OCI-LY7 (cell line): Measurements from ENCODE around the gene TMEM181. TPM values are rescaled to one million over a fixed set of nuclear protein-coding genes. Genes with fewer than 3 reads are reported as not detected.

Experiments
- BruUV-seq: library from RNA; stranded (reverse); fragments of 400-500 nt; replicated peaks from 2 replicates; lab custom pipeline; 2021; lab: Mats Ljungman, UMichigan
- CTCF ChIA-PET: fragments of 300-600 bp; sonication (Branson Sonifier 250); formaldehyde crosslinking; loops from one replicate; lab custom pipeline; 2022; ENCODE audit warnings: antibody characterized with exemption; ENCODE audit not compliant: unreplicated experiment; lab: Charles Lee
- POLR2A ChIA-PET: fragments of 300-600 bp; sonication (Branson Sonifier 250); formaldehyde crosslinking; loops from one replicate; lab custom pipeline; 2022; ENCODE audit warnings: antibody characterized with exemption; lab: Charles Lee
- DNase-seq: peaks from one replicate; pipeline ENCODE4 v3.0.0-alpha.2; 2015; ENCODE audit warnings: low spot score
- H2AFZ ChIP-seq: fragments of 200-600 bp; sonication (generic), shearing (Covaris generic); 2 replicates; pipeline ENCODE4 v1.6.1; 2014; ENCODE audit warnings: mild to moderate bottlenecking, antibody characterized with exemption, low read length, moderate library complexity
- H3K27ac ChIP-seq: fragments of 200-600 bp; sonication (generic); 2 replicates; pipeline ENCODE4 v1.5.1; 2014; ENCODE audit warnings: mixed run types, low read depth, mild to moderate bottlenecking, moderate library complexity, low read length, inconsistent platforms; ENCODE audit not compliant: poor library complexity, severe bottlenecking
- H3K36me3 ChIP-seq: fragments of 200-600 bp; sonication (generic); 2 replicates; pipeline ENCODE4 v1.6.1; 2014; ENCODE audit warnings: mild to moderate bottlenecking, antibody characterized with exemption, low read length, moderate library complexity, mixed read lengths; ENCODE audit not compliant: insufficient read depth
- H3K4me1 ChIP-seq: fragments of 200-600 bp; sonication (generic); 2 replicates; pipeline ENCODE4 v1.5.1; 2014; ENCODE audit warnings: mild to moderate bottlenecking, low read length; ENCODE audit not compliant: insufficient read depth, poor library complexity, severe bottlenecking
- H3K4me2 ChIP-seq: fragments of 200-600 bp; sonication (generic); 2 replicates; pipeline ENCODE4 v1.6.1; 2014; ENCODE audit warnings: mild to moderate bottlenecking, low read length
- H3K4me3 ChIP-seq: fragments of 200-600 bp; sonication (generic); 2 replicates; pipeline ENCODE4 v1.5.1; 2014; ENCODE audit warnings: mild to moderate bottlenecking, low read depth, low read length; ENCODE audit not compliant: poor library complexity, severe bottlenecking
- H3K79me2 ChIP-seq: fragments of 200-600 bp; sonication (generic); 2 replicates; pipeline ENCODE4 v1.6.1; 2016; ENCODE audit warnings: low read depth, mild to moderate bottlenecking, low read length, moderate library complexity, mixed read lengths; ENCODE audit not compliant: insufficient read depth
- H3K9me2 ChIP-seq: fragments of 200-600 bp; sonication (generic); 2 replicates; pipeline ENCODE4 v1.6.1; 2016; ENCODE audit warnings: mild to moderate bottlenecking, low read length, mixed read lengths; ENCODE audit not compliant: insufficient read depth
- H3K9me3 ChIP-seq: fragments of 200-600 bp; sonication (generic); 2 replicates; pipeline ENCODE4 v1.6.1; 2014; ENCODE audit warnings: mild to moderate bottlenecking, mixed run types, low read length, mixed read lengths
- H4K20me1 ChIP-seq: fragments of 200-600 bp; sonication (generic); 2 replicates; pipeline ENCODE4 v1.6.1; 2014; ENCODE audit warnings: mild to moderate bottlenecking, antibody characterized with exemption, low read length, moderate library complexity, mixed read lengths; ENCODE audit not compliant: insufficient read depth
- EZH2phosphoT487 ChIP-seq: fragments of 200-600 bp; sonication (generic); IDR thresholded peaks from 2 replicates; pipeline ENCODE4 v1.6.1; 2018; ENCODE audit warnings: low read depth, borderline replicate concordance, mild to moderate bottlenecking, mixed run types, antibody characterized with exemption, low read length, moderate library complexity, mixed read lengths
- intact Hi-C: fragments of 100-400 bp; cut with micrococcal nuclease; formaldehyde crosslinking; loops from one replicate; pipeline ENCODE4 v1.10.0; 2022; ENCODE audit not compliant: unreplicated experiment
- total RNA-seq, 2 experiments: library from RNA; depleted of rRNA in 1 of 2; stranded (reverse); fragments of >200 nt in 1 of 2; shearing (Covaris generic) in 1 of 2; gene quantifications; 2 replicates each; pipeline ENCODE4 v1.2.3, GENCODE V29; 2014 to 2022
- TF ChIP-seq, protein P1 (sequence below): fragments of 200-600 bp; sonication (generic); conservative IDR thresholded peaks from 2 replicates; pipeline ENCODE4 v1.5.1; 2014; ENCODE audit warnings: mild to moderate bottlenecking, antibody characterized with exemption, low read length, moderate library complexity, mixed read lengths

TMEM181 gene
- total RNA-seq, 2 experiments from 2014 or later: 8.0 to 12.5 TPM

DNA sequence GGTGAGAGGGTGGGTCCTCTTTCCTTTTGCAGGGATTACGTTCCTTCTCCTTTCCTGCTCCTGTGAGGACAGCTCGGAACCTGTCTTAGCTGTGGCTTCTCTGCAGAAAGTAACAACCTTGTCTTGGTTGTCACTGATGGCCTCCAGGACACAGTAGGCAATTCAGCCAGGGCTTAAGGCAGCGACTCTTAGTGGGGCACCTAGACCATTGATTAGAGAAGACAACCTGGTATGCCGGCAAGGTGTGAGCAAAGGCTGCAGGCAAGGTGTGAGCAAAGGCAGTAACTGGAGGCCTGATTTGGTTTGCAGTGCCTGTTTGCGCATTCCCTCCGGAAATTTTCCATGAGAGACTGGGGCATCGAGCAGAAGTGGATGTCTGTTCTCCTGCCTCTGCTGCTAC, 47.0 kb downstream of the TMEM181 start:
- no peak for TF ChIP-seq EZH2phosphoT487
- no peak overlapping the region for H3K4me2 ChIP-seq
- BruUV-seq: no TSS peak
- intact Hi-C loops: no loop called here
- ChIA-PET POLR2A (no interaction called here), CTCF (no interaction called here)
- H4K20me1 ChIP-seq: no peaks in the 10 kb centered on the region
- H3K9me2 ChIP-seq: no peaks in the 10 kb centered on the region
- no peak overlapping the region for H2AFZ ChIP-seq
- no peaks in the 10 kb centered on the region for H3K9me3 ChIP-seq
- H3K79me2 ChIP-seq: no peaks in the 10 kb centered on the region
- no peak overlapping the region for H3K27ac ChIP-seq
- H3K4me1 ChIP-seq: no peaks in the 10 kb centered on the region
- DNase-seq: no peak
- peaks cover 58% of the 10 kb centered on the region for H3K36me3 ChIP-seq
- H3K4me3 ChIP-seq: no peak overlapping the region

DNA sequence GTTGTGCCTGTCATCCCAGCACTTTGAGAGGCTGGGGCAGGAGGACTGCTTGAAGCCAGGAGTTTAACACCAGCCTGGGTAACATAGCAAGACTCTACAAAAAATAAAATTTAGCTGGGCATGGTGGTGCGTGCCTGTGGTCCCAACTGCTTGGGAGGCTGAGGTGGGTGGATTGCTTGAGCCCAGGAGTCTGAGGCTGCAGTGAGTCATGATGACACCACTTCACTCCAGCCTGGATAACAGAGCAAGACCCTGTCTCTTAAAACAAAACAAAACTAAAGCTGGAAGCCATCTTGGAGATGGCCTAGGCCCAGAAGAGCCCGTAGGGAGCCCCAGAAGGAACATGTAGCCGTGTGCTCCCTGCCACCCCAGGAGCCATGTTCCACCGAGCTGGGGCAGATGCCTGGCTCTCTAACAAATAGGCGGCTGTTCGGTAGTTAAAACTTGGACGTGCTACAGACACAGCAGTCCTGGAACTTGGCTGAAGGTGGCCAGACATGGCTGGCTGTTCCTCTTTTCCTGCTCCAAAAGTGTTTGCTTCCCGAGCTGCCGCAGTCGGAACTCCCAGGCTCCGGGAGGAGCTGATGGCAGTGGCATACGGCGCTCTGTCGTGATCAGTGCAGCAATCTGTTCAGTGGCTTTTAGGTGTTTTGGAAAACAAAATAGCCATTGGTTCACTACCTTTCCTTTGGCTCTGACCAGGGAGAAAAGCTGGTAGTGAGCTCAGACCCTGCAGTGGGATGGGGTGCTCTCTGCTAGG, 47.7 kb downstream of the TMEM181 start:
- H2AFZ ChIP-seq: no peak overlapping the region
- POLR2A ChIA-PET: interaction anchor here (0.7 kb wide), 1 partner anchor 439 kb away, joined by 3 read pairs; the partner anchor contains the start of genes GTF2H5 and SERAC1
- intact Hi-C loops: no loop called here
- H3K79me2 ChIP-seq: no peaks in the 10 kb centered on the region
- no peak for DNase-seq
- H3K9me3 ChIP-seq: no peaks in the 10 kb centered on the region
- H3K4me3 ChIP-seq: no peak overlapping the region
- no TSS peak for BruUV-seq
- H3K27ac ChIP-seq: no peak overlapping the region
- no peaks in the 10 kb centered on the region for H3K9me2 ChIP-seq
- H3K4me2 ChIP-seq: no peak overlapping the region
- peaks cover 55% of the 10 kb centered on the region for H3K36me3 ChIP-seq
- no peaks in the 10 kb centered on the region for H3K4me1 ChIP-seq
- CTCF ChIA-PET: no interaction called here
- TF ChIP-seq, protein P1, sequence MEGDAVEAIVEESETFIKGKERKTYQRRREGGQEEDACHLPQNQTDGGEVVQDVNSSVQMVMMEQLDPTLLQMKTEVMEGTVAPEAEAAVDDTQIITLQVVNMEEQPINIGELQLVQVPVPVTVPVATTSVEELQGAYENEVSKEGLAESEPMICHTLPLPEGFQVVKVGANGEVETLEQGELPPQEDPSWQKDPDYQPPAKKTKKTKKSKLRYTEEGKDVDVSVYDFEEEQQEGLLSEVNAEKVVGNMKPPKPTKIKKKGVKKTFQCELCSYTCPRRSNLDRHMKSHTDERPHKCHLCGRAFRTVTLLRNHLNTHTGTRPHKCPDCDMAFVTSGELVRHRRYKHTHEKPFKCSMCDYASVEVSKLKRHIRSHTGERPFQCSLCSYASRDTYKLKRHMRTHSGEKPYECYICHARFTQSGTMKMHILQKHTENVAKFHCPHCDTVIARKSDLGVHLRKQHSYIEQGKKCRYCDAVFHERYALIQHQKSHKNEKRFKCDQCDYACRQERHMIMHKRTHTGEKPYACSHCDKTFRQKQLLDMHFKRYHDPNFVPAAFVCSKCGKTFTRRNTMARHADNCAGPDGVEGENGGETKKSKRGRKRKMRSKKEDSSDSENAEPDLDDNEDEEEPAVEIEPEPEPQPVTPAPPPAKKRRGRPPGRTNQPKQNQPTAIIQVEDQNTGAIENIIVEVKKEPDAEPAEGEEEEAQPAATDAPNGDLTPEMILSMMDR: no peak
- TF ChIP-seq EZH2phosphoT487: no peak
- no peaks in the 10 kb centered on the region for H4K20me1 ChIP-seq

DNA sequence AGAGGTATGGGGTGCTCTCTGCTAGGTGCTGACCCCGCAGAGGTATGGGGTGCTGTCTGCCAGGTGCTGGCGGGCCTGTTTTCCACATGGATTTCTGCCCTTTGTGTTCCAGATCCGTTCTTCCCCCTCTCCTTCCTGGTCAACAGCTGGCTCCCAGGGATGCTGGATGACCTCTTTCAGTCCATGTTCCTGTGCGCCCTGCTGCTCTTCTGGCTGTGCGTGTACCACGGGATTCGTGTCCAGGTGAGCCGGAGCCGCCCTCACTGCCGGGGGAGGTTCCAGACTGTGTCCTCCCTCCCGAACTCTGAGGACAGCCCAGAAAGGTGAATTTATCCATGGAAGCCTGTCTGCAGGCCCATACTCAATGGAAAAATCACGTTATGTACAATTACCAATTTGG, 48.3 kb downstream of the TMEM181 start:
- H3K27ac ChIP-seq: no peak overlapping the region
- no peaks in the 10 kb centered on the region for H3K79me2 ChIP-seq
- POLR2A ChIA-PET: interaction anchor here (0.7 kb wide), 1 partner anchor 440 kb away, joined by 3 read pairs; the partner anchor contains the start of genes GTF2H5 and SERAC1
- no peaks in the 10 kb centered on the region for H3K9me2 ChIP-seq
- H2AFZ ChIP-seq: no peak overlapping the region
- H3K4me3 ChIP-seq: no peak overlapping the region
- H3K4me2 ChIP-seq: no peak overlapping the region
- no peaks in the 10 kb centered on the region for H4K20me1 ChIP-seq
- H3K36me3 ChIP-seq: peaks cover 55% of the 10 kb centered on the region
- H3K4me1 ChIP-seq: no peaks in the 10 kb centered on the region
- BruUV-seq: no TSS peak
- intact Hi-C loops: no loop called here
- CTCF ChIA-PET: no interaction called here
- TF ChIP-seq, protein P1: no peak
- TF ChIP-seq EZH2phosphoT487: no peak
- no peaks in the 10 kb centered on the region for H3K9me3 ChIP-seq
- DNase-seq: no peak
